Neural cell (in vitro differentiated cells): ENCODE measurements around the gene CFAP210. TPM values are rescaled to one million over a fixed set of nuclear protein-coding genes. Genes with fewer than 3 reads are reported as not detected.
"Not testable (repeated sequence)": the region's sequence is repeated elsewhere in the genome, so short reads cannot be mapped to it uniquely, and the experiment has no call there.

ENCODE experiments used
- H2AFZ ChIP-seq: fragments of 200-600, 300-800 bp; sonication (generic), shearing (Covaris generic); 2 replicates; pipeline ENCODE4 v1.6.0; 2014; ENCODE audit warnings: low read depth, mild to moderate bottlenecking, antibody characterized with exemption, low read length, moderate library complexity
- H3F3A ChIP-seq: fragments of 200-600 bp; shearing (Covaris generic); 2 replicates; pipeline ENCODE4 v1.6.1; 2016; ENCODE audit warnings: mild to moderate bottlenecking, moderate library complexity, mixed read lengths, antibody characterized with exemption, low read length; ENCODE audit not compliant: insufficient read depth, poor library complexity, severe bottlenecking
- H3K27ac ChIP-seq: fragments of 200-600, 300-800 bp; sonication (generic), shearing (Covaris generic); 2 replicates; pipeline ENCODE4 v1.5.1; 2014; ENCODE audit warnings: mild to moderate bottlenecking, low read length, moderate library complexity
- H3K27me3 ChIP-seq: fragments of 300-800, 200-600 bp; sonication (generic), shearing (Covaris generic); 2 replicates; pipeline ENCODE4 v1.6.0; 2014; ENCODE audit warnings: mild to moderate bottlenecking, low read depth, low read length, moderate library complexity; ENCODE audit not compliant: insufficient read depth
- H3K36me3 ChIP-seq: fragments of 300-800, 200-600 bp; sonication (generic), shearing (Covaris generic); 2 replicates; pipeline ENCODE4 v1.5.1; 2014; ENCODE audit warnings: mild to moderate bottlenecking, antibody characterized with exemption, low read length, moderate library complexity; ENCODE audit not compliant: insufficient read depth
- H3K4me2 ChIP-seq: fragments of 300-800, 200-600 bp; sonication (generic), shearing (Covaris generic); 2 replicates; pipeline ENCODE4 v1.6.0; 2014; ENCODE audit warnings: mild to moderate bottlenecking, low read length
- H3K4me3 ChIP-seq: fragments of 300-800, 200-600 bp; sonication (generic), shearing (Covaris generic); 2 replicates; pipeline ENCODE4 v1.5.1; 2014; ENCODE audit warnings: mild to moderate bottlenecking, low read length, moderate library complexity
- H3K79me2 ChIP-seq: fragments of 200-600 bp; shearing (Covaris generic); replicated peaks from 2 replicates; pipeline ENCODE4 v1.6.0; 2014; ENCODE audit warnings: mild to moderate bottlenecking, low read length, moderate library complexity; ENCODE audit not compliant: insufficient read depth
- H3K9ac ChIP-seq: fragments of 300-800, 200-600 bp; sonication (generic), shearing (Covaris generic); 2 replicates; pipeline ENCODE4 v1.6.1; 2016; ENCODE audit warnings: mild to moderate bottlenecking, low read length, mixed read lengths
- H3K9me2 ChIP-seq: fragments of 200-600 bp; shearing (Covaris generic); 2 replicates; pipeline ENCODE4 v1.6.1; 2016; ENCODE audit warnings: mild to moderate bottlenecking, low read length, mixed read lengths; ENCODE audit not compliant: insufficient read depth
- H3K9me3 ChIP-seq: fragments of 200-600, 300-800 bp; sonication (generic), shearing (Covaris generic); 2 replicates; pipeline ENCODE4 v1.6.1; 2016; ENCODE audit warnings: mild to moderate bottlenecking, mixed run types, low read length, moderate library complexity, mixed read lengths
- H4K20me1 ChIP-seq: fragments of 200-600 bp; shearing (Covaris generic); 2 replicates; pipeline ENCODE4 v1.6.1; 2016; ENCODE audit warnings: mild to moderate bottlenecking, mixed run types; ENCODE audit not compliant: insufficient read depth
- CTCF ChIP-seq: fragments of 450-650 bp; IDR thresholded peaks from 2 replicates; pipeline ENCODE4 v1.5.1; 2014; ENCODE audit warnings: antibody characterized with exemption, mild to moderate bottlenecking, moderate library complexity; ENCODE audit not compliant: poor library complexity, severe bottlenecking
- EP300 ChIP-seq: fragments of 450-650 bp; conservative IDR thresholded peaks from 2 replicates; pipeline ENCODE4 v1.6.1; 2014; ENCODE audit warnings: antibody characterized with exemption, mild to moderate bottlenecking, moderate library complexity; ENCODE audit not compliant: poor library complexity, severe bottlenecking
- EZH2 ChIP-seq: fragments of 200-600, 300-800 bp; shearing (Covaris generic), sonication (generic); IDR thresholded peaks from 2 replicates; pipeline ENCODE4 v1.6.1; 2014; ENCODE audit warnings: antibody characterized with exemption, low read length, borderline replicate concordance, mild to moderate bottlenecking; ENCODE audit not compliant: insufficient read depth, poor library complexity, severe bottlenecking
- POLR2AphosphoS5 ChIP-seq: IDR thresholded peaks from 2 replicates; pipeline ENCODE4 v1.6.1; 2012
- RAD21 ChIP-seq: fragments of 450-650 bp; conservative IDR thresholded peaks from 2 replicates; pipeline ENCODE4 v1.6.1; 2014; ENCODE audit warnings: antibody characterized with exemption, mild to moderate bottlenecking, moderate library complexity
- REST ChIP-seq: IDR thresholded peaks from 2 replicates; pipeline ENCODE4 v1.6.1; 2012; ENCODE audit warnings: borderline replicate concordance
- SMC3 ChIP-seq: fragments of 450-650 bp; conservative IDR thresholded peaks from 2 replicates; pipeline ENCODE4 v1.6.1; 2014; ENCODE audit warnings: antibody characterized with exemption, mild to moderate bottlenecking, moderate library complexity; ENCODE audit not compliant: poor library complexity
- TAF1 ChIP-seq: IDR thresholded peaks from 2 replicates; pipeline ENCODE4 v1.6.1; 2012; ENCODE audit warnings: low read depth
- polyA plus RNA-seq: library from polyadenylated mRNA; depleted of rRNA; stranded (reverse); fragments of >200 nt; gene quantifications from 2 replicates; pipeline ENCODE4 v1.2.3, GENCODE V29; 2014

Gene CFAP210
- polyA plus RNA-seq, 1 donor from 2014 or later, result 0.20 TPM

GRCh38 chr2:169693360-169693759, 845 bp downstream of the CFAP210 start:
- Histone ChIP-seq H3K4me2 (peak overlapping the region; percentile 88), H3K9me2 (no peaks in the 10 kb centered on the region), H3K27ac (peak overlapping the region; percentile 85), H3K9ac (peak overlapping the region; percentile 82), H3F3A (no peaks in the 10 kb centered on the region), H3K79me2 (peaks cover 18% of the 10 kb centered on the region), H3K4me3 (peak overlapping the region; percentile 85), H3K36me3 (no peaks in the 10 kb centered on the region), H3K27me3 (no peaks in the 10 kb centered on the region), H4K20me1 (no peaks in the 10 kb centered on the region), H3K9me3 (no peaks in the 10 kb centered on the region), H2AFZ (no peak overlapping the region)
- TF ChIP-seq EP300, result no peak
- TF ChIP-seq CTCF, result peak; percentile 39
- TF ChIP-seq TAF1, result no peak
- no peak for TF ChIP-seq POLR2AphosphoS5

GRCh38 chr2:169692718-169693117, 1.5 kb downstream of the CFAP210 start:
- no peak overlapping the region for H3K27ac ChIP-seq
- H2AFZ ChIP-seq, result no peak overlapping the region
- H3K4me2 ChIP-seq, result no peak overlapping the region
- H3K9me3 ChIP-seq, result no peaks in the 10 kb centered on the region
- peaks cover 13% of the 10 kb centered on the region for H3K79me2 ChIP-seq
- H3F3A ChIP-seq, result no peaks in the 10 kb centered on the region
- H3K9me2 ChIP-seq, result no peaks in the 10 kb centered on the region
- TF ChIP-seq CTCF, result no peak
- no peak for TF ChIP-seq EZH2
- TF ChIP-seq EP300, result no peak
- TF ChIP-seq TAF1, result no peak
- TF ChIP-seq POLR2AphosphoS5, result no peak
- TF ChIP-seq RAD21, result no peak
- H3K9ac ChIP-seq, result no peak overlapping the region
- H4K20me1 ChIP-seq, result no peaks in the 10 kb centered on the region
- no peaks in the 10 kb centered on the region for H3K36me3 ChIP-seq
- H3K4me3 ChIP-seq, result no peak overlapping the region
- H3K27me3 ChIP-seq, result no peaks in the 10 kb centered on the region

GRCh38 chr2:169690958-169691357, 3.2 kb downstream of the CFAP210 start:
- H2AFZ ChIP-seq, result no peak overlapping the region
- TF ChIP-seq SMC3, result no peak
- TF ChIP-seq REST, result no peak
- TF ChIP-seq RAD21, result no peak

GRCh38 chr2:169687943-169688342, 6.3 kb downstream of the CFAP210 start:
- not testable (repeated sequence) for H3K9me2 ChIP-seq, H3K4me2 ChIP-seq, H3K9ac ChIP-seq, H3K4me3 ChIP-seq, H3K9me3 ChIP-seq, H3K36me3 ChIP-seq, H2AFZ ChIP-seq, H3K27me3 ChIP-seq, H3K27ac ChIP-seq, H4K20me1 ChIP-seq, H3F3A ChIP-seq, H3K79me2 ChIP-seq

More at GRCh38 chr2:169690958-169691357, 3.2 kb downstream of the CFAP210 start:
- Histone ChIP-seq H3K36me3 (no peaks in the 10 kb centered on the region), H3K27me3 (no peaks in the 10 kb centered on the region), H3K4me2 (no peak overlapping the region), H3F3A (no peaks in the 10 kb centered on the region), H3K9me3 (no peaks in the 10 kb centered on the region), H3K9ac (no peak overlapping the region), H4K20me1 (no peaks in the 10 kb centered on the region), H3K9me2 (no peaks in the 10 kb centered on the region), H3K27ac (no peak overlapping the region), H3K4me3 (no peak overlapping the region), H3K79me2 (peaks cover 12% of the 10 kb centered on the region)

GRCh38 chr2:169686825-169687224, 7.4 kb downstream of the CFAP210 start:
- not testable (repeated sequence) for H3F3A ChIP-seq, H3K27ac ChIP-seq, H4K20me1 ChIP-seq, H2AFZ ChIP-seq, H3K9me3 ChIP-seq, H3K9me2 ChIP-seq, H3K27me3 ChIP-seq, H3K36me3 ChIP-seq, H3K4me2 ChIP-seq, H3K79me2 ChIP-seq, H3K9ac ChIP-seq, H3K4me3 ChIP-seq
